Renal cortical epithelial cell (primary cell): ENCODE data around the gene ATXN7. TPM values are rescaled to one million over a fixed set of nuclear protein-coding genes. Genes with fewer than 3 reads are reported as not detected.

Experiments
- DNase-seq: peaks from one replicate; pipeline ENCODE4 v3.0.0-alpha.2; 2011; ENCODE audit warnings: low read depth
- total RNA-seq: library from RNA; depleted of rRNA; stranded (reverse); fragments of >200 nt; gene quantifications from 2 replicates; pipeline ENCODE4 v1.2.3, GENCODE V29; 2014

Gene ATXN7
- total RNA-seq, 1 donor from 2014 or later: 14.5 TPM

- no peak for DNase-seq
Observed at GRCh38 chr3:63864008-63864964, 619 bp downstream of the ATXN7 start.

- no peak for DNase-seq
Observed at GRCh38 chr3:63864965-63865327, 1.3 kb downstream of the ATXN7 start.

GRCh38 chr3:63867225-63867624, 3.6 kb downstream of the ATXN7 start:
- DNase-seq: no peak

GRCh38 chr3:63869940-63870614, 6.4 kb downstream of the ATXN7 start:
- DNase-seq: no peak

GRCh38 chr3:63870615-63871005, 6.9 kb downstream of the ATXN7 start:
- no peak for DNase-seq

- peak; percentile 63 for DNase-seq
Observed at GRCh38 chr3:63872135-63872924, 8.7 kb downstream of the ATXN7 start.

GRCh38 chr3:63874769-63875168, 11.1 kb downstream of the ATXN7 start:
- no peak for DNase-seq

- DNase-seq: no peak
Observed at GRCh38 chr3:63875510-63875909, 11.8 kb downstream of the ATXN7 start.

GRCh38 chr3:63876260-63876659, 12.6 kb downstream of the ATXN7 start:
- no peak for DNase-seq

GRCh38 chr3:63877737-63878393, 14.2 kb downstream of the ATXN7 start:
- no peak for DNase-seq

- no peak for DNase-seq
Observed at GRCh38 chr3:63878394-63879060, 14.9 kb downstream of the ATXN7 start.

GRCh38 chr3:63880653-63881052, 17.0 kb downstream of the ATXN7 start:
- no peak for DNase-seq

GRCh38 chr3:63886858-63887257, 23.2 kb downstream of the ATXN7 start:
- DNase-seq: no peak

- DNase-seq: no peak
Observed at GRCh38 chr3:63891518-63891917, 27.9 kb downstream of the ATXN7 start.

- no peak for DNase-seq
Observed at GRCh38 chr3:63892773-63893352, 29.2 kb downstream of the ATXN7 start.

GRCh38 chr3:63895422-63896189, 31.9 kb downstream of the ATXN7 start:
- no peak for DNase-seq

GRCh38 chr3:63896332-63897030, 32.8 kb downstream of the ATXN7 start:
- DNase-seq: no peak

- no peak for DNase-seq
Observed at GRCh38 chr3:63900010-63900409, 36.3 kb downstream of the ATXN7 start.

- DNase-seq: no peak
Observed at GRCh38 chr3:63900459-63900858, 36.8 kb downstream of the ATXN7 start.
